Measurements from ENCODE around the gene PRR18.

DNA sequence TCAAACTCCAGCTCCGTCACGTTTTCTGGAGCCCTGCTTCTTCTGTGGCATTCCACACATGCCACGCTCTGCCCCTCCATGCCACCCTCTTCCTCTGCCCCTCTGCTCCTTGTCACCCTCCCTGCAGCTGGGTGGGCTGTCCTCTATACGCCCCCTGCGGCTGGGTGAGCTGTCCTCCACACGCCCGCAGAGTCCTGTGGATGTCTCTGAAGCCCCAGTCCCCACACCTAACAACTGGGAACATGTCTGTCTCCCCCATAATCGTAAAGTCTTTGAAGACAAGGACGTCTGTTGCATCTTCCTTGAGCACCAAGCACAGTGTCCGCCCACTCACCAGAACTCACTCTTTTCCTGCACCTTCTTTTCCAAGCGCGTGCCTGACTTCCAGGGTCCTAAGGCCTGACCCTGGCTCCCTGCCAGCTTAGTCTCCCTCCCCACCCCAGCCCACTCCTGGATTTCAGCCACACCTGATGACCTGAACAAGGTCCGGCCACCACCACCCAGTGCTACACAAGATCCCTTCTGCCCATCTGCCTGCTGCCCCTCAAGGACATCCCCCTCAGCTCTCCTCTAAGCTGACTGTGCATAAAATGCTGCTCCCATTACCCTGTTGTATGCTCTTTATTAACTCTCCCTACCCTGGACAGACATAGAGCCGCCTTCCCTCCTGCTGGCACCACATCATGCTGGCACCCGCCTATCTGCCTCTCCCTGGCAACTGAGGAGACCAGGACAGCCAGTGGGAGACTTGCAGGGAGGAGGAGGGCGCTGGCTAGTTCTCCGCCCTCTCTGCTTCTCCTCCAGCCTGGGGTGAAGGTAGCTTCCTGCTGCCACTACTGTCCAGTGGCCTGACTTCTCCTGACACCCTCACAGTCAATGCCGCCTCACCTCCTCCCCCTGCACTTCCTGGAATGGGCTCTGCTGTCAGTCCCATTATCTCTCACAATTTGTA lies 10.7 kb upstream of the PRR18 start:
- TF ChIP-seq TAF1 (conservative IDR thresholded peaks at IDR 0.05) (no peak), RAD21 (IDR thresholded peaks at IDR 0.05) (no peak), RXRA (IDR thresholded peaks at IDR 0.05) (no peak), SP1 (IDR thresholded peaks at IDR 0.05) (no peak), HNF4G (IDR thresholded peaks at IDR 0.05) (no peak), GABPA (IDR thresholded peaks at IDR 0.05 in 1 of 2, conservative IDR thresholded peaks at IDR 0.05 in 1 of 2) (no peak), YY1 (IDR thresholded peaks at IDR 0.05) (no peak), JUND (IDR thresholded peaks at IDR 0.05) (no peak), EGR1 (IDR thresholded peaks at IDR 0.05; ENCODE audit: low read depth in 2 of 2) (no peak)
- TF ChIP-seq, protein P1, sequence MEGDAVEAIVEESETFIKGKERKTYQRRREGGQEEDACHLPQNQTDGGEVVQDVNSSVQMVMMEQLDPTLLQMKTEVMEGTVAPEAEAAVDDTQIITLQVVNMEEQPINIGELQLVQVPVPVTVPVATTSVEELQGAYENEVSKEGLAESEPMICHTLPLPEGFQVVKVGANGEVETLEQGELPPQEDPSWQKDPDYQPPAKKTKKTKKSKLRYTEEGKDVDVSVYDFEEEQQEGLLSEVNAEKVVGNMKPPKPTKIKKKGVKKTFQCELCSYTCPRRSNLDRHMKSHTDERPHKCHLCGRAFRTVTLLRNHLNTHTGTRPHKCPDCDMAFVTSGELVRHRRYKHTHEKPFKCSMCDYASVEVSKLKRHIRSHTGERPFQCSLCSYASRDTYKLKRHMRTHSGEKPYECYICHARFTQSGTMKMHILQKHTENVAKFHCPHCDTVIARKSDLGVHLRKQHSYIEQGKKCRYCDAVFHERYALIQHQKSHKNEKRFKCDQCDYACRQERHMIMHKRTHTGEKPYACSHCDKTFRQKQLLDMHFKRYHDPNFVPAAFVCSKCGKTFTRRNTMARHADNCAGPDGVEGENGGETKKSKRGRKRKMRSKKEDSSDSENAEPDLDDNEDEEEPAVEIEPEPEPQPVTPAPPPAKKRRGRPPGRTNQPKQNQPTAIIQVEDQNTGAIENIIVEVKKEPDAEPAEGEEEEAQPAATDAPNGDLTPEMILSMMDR (IDR thresholded peaks at IDR 0.05; ENCODE audit: low read depth, low read length, missing input control), result no peak
- TF ChIP-seq, protein P2, sequence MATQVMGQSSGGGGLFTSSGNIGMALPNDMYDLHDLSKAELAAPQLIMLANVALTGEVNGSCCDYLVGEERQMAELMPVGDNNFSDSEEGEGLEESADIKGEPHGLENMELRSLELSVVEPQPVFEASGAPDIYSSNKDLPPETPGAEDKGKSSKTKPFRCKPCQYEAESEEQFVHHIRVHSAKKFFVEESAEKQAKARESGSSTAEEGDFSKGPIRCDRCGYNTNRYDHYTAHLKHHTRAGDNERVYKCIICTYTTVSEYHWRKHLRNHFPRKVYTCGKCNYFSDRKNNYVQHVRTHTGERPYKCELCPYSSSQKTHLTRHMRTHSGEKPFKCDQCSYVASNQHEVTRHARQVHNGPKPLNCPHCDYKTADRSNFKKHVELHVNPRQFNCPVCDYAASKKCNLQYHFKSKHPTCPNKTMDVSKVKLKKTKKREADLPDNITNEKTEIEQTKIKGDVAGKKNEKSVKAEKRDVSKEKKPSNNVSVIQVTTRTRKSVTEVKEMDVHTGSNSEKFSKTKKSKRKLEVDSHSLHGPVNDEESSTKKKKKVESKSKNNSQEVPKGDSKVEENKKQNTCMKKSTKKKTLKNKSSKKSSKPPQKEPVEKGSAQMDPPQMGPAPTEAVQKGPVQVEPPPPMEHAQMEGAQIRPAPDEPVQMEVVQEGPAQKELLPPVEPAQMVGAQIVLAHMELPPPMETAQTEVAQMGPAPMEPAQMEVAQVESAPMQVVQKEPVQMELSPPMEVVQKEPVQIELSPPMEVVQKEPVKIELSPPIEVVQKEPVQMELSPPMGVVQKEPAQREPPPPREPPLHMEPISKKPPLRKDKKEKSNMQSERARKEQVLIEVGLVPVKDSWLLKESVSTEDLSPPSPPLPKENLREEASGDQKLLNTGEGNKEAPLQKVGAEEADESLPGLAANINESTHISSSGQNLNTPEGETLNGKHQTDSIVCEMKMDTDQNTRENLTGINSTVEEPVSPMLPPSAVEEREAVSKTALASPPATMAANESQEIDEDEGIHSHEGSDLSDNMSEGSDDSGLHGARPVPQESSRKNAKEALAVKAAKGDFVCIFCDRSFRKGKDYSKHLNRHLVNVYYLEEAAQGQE (IDR thresholded peaks at IDR 0.05), result no peak
- TF ChIP-seq, protein P3, sequence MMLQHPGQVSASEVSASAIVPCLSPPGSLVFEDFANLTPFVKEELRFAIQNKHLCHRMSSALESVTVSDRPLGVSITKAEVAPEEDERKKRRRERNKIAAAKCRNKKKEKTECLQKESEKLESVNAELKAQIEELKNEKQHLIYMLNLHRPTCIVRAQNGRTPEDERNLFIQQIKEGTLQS (IDR thresholded peaks at IDR 0.05), result no peak
- TF ChIP-seq, protein P4, sequence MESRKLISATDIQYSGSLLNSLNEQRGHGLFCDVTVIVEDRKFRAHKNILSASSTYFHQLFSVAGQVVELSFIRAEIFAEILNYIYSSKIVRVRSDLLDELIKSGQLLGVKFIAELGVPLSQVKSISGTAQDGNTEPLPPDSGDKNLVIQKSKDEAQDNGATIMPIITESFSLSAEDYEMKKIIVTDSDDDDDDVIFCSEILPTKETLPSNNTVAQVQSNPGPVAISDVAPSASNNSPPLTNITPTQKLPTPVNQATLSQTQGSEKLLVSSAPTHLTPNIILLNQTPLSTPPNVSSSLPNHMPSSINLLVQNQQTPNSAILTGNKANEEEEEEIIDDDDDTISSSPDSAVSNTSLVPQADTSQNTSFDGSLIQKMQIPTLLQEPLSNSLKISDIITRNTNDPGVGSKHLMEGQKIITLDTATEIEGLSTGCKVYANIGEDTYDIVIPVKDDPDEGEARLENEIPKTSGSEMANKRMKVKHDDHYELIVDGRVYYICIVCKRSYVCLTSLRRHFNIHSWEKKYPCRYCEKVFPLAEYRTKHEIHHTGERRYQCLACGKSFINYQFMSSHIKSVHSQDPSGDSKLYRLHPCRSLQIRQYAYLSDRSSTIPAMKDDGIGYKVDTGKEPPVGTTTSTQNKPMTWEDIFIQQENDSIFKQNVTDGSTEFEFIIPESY (IDR thresholded peaks at IDR 0.05), result no peak
